ENCODE results near the gene DNAJB14.
"Not testable (repeated sequence)": the region's sequence is repeated elsewhere in the genome, so short reads cannot be mapped to it uniquely, and the experiment has no call there.

The DNAJB14 gene

DNA sequence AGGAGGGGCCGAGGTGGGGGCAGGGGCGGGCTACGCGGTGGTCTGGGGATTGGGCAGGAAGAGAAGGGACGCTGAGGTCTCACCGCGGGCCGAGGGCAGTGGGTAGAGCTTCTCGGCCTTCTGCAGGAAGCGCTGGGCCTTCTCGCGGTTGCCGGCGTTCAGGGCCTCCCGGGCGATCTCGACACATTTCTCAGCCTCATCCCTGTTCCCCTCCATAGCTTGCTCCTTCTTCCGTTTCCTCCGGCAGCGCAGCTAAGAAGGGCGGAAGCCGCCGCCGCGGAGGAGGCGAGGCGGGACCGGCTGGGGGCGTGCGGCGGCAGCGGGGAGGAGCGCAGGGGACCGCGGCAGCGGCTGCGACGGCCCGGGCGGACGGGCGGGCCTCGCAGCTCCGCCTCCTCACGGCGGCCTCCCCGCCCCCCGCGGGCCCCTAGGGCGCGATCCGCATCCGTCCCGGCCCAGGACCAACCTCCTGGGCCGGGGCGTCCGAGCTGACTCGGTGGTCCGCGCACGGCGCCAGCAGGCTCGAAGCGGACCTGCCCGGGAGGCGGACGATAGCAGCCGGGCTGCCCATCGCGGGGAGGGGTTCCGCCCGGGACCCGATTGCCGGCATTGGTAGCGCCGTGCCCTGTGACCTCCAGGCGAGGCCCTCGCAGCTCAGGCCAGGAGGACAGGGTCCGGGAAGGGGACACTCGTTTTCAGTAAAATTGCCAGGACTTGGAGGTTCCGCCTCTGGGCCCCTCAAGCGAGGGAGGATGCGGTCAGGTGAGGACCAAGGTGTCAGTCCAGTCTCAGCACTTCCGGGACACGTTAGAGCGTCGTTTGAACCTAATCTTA, at the start of gene DNAJB14:
Gene DNAJB14 (minus strand): TSS at position 263 of the 834 bp plus-strand sequence. CDS start 47 bp downstream, at position 216.
- DNase-seq: peak; percentile 14

DNA sequence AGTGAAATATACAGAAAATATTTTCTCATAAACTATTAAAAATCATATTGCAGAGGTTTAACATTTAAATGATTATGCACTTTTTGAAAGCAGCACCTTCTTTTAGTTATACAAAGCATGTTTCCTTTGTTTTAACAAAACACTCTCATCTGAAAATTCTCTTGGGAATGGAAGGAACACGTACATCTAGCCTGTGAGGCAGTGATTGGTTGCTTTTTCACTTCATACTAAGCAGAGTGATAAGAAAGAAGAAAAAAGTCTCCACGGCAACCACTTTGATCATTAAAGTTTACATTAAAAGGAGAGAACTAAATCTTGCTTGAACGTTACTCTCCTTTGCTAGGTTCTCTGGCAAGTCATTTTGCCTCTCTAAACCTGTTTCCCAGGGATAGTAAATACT, 45.3 kb upstream of the DNAJB14 start:
- no peak for DNase-seq

DNA sequence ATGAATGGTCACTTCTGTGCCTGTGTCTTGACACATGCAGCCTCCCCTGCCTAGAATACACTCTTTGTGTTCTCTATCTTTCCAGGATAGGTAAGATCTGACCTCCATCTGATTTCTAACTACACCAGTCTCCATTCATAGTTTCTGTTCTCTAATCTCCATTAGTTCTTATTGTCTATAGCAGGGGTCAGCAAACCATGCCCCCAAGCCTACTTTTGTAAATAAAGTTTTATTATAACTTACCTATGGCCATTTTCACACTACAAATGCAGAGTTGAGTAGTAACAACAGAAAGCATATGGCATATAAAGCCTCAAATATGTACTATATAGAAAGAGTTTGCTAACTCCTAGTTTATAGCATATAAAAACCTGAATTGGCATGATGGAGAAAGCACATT, 41.3 kb upstream of the DNAJB14 start:
- DNase-seq: no peak

DNA sequence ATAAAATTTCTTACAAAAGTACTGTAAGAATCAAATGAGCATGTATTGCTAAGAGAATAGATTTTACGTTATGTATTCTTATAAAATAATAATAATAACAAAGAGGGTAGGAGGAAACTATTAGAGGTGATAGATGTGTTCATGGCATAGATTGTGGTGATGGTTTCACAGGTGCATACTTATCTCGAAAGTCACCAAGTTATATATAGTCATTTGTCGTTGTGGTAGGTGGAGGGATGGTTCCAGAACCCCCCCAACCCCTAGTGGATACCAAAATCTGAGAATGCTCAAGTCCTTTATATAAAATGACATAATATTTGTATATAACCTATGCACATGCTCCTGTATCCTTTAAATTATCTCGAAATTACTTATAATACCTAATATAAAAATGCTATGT, 40.4 kb upstream of the DNAJB14 start:
- no peak for DNase-seq

DNA sequence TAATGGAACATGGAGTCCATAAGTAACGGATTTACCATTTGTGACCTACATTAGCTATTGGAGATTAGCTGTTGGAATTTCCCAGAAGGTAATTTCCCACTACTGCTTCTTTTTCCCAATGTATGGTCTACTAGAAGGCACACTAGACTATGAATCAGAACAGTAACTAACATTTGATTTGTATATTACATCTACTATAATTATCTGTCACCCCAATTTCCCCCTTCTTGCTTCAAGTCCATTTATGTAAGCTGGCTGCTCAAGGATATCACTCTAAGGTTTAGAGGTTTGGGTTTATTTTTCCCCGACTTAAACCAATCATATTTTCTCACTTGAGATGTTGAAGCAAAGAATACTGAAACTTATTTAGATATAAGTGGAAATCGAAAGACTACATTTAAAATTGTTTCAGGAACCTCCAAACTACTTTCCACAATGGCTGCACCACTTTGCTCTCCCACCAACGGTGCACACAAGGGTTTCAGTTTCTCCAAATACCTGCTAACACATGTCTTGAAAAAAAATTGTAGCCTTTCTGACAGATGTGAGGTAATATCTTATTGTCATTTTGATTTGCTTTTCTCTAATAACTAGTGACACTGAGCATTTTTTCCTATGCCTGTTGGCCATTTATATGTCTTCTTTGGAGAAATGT, 37.0 kb upstream of the DNAJB14 start:
- no peak for DNase-seq

DNA sequence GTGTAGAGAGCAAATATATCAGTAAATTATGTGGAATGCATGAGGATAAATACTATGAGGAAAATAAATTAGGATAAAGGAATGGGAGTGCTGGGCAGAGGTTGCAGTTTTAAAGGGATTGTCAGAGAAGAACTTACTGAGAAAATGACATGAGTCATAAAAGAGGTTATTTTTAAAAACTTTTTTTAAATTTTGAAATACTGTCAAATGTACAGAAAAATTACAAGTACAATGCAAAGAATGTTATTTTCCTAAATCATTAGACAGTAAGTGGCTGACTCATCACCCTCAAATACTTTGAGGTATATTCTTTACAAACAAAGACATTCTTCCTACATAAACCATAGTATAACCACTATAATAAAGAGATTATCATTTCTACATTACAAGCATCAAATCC, 33.5 kb upstream of the DNAJB14 start:
- no peak for DNase-seq

DNA sequence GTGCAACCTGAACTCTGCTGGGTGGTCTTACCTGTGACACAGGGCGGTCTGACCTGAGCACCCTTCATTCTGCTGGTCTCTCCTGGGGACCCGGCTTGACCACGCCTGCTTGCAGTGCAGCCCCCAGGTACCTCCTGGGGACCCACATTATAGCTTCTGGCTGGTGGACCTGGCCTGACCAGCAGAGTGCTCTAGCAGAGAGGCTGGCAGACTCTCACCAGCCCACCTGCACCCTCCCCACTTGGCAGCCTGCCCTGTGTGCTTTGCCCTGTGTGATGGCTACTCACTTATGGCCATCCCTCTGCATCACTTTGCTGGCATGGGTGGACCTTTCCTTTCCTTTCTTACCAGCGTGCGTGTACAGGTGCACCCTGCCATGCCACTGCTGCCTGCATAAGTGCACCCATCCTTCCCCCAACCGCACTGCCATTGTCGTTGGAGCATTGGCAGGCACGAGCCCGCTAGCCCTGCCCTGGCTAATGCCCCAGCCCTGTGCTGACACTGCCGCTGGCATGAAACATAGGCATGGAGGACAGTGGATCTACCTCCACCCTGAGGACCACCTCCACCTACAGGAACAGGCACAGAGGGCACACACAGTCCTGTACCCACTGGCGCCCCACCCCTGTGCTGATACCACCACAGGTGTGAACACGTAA, 25.2 kb upstream of the DNAJB14 start:
- no peak for DNase-seq

DNA sequence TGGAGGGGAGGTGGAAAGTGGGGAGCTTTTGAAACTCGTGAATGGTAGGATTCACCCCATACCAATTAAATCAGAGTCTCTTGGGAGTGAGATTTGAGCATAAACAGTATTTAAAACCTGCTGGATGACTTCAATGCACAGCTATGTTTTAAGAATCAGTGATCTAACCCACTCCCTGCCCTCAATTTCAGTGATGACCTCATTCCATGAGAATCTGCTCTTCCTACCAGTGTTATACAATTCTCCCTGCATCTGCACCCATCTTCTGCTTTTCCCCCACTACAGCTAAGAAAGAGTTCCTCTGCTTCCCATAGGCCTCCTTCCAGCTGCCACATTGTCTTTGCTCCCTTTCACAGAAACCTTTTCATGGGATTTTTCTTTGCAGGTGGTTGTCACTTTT, 21.9 kb upstream of the DNAJB14 start:
- no peak for DNase-seq

DNA sequence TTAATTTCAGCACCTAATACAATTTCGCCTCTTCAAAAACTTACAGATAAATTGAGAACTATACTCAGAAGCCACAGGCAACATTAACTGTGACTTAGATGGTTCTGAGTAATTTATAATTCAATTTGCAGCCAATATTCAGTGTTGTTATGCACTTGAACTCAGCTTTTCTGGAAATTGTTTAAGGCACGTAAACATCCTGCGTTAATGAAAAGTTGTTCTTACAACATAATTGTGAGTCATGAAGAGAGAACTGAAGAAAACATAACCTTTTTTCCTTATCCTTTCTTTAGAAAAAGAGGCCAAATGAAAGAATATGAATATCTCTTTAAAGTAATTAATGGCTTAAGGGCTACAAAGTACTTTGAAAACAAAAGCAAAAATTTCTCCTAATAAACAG, 20.3 kb upstream of the DNAJB14 start:
- no peak for DNase-seq

DNA sequence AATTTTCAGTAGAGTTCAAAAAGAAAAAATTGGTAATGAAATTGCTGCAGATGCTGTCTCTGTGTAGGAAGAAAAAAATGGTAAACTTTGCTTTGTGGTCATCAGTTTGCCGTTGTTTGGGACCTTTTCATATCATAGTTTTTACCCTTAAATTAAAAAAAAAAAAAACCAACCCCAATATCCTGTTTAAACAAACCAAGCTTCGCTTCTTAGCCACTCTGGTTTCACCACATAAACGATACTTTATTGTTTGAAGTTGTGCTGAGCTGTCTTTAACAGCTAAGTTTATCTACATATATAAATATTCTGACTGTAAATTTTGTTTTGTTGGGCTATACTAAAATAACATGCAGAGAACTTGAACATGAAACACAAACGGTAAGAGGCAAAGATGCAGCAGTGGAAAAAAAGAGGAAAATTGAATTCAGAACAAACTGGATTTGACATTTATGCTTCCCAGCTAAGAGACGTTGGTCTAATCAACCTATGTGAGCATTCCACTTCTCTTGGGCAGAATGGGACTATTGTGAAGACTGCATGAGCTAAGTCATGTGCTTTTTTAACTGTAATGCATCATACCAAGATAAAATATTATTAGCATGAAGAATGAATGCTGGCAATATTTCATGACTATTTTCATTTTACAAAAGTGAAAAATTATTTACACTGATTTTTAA, 19.4 kb upstream of the DNAJB14 start:
- DNase-seq: no peak

DNA sequence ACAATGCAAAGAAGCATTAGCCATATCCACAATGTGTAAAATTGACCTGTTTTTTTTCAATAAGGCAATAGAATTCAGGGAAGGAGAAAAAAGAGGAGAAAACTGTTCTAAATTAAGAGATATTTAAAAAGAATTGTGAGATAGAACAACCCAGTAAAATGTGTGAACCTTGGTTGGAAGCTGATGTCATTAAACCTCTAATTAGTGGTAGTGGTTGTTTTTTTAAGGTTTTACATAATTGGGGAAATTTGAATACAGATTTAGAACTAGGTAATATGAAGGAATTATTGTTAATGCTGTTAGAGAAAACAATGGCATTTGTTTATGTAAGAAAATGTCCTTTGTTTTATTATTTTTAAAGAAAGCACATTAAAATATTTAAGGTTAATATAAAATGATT, 18.8 kb upstream of the DNAJB14 start:
- DNase-seq: no peak

DNA sequence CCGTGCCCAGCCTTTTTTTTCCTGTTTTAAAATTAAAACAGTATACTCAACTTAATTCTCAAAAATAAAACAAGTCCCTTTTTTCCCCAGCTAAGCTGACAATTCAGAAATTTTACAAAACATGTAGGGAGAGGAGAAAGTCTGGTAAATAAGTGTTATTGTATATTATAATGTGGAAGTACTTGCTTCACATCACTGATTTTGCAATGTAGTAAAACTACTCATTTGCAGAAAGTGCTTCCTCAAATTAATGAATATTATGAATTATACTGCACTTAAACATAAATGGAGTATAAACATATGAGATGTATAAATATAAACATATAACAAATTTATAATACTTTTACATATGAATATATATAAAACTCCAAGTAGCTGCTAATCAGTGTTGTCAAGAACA, 15.3 kb upstream of the DNAJB14 start:
- DNase-seq: no peak

DNA sequence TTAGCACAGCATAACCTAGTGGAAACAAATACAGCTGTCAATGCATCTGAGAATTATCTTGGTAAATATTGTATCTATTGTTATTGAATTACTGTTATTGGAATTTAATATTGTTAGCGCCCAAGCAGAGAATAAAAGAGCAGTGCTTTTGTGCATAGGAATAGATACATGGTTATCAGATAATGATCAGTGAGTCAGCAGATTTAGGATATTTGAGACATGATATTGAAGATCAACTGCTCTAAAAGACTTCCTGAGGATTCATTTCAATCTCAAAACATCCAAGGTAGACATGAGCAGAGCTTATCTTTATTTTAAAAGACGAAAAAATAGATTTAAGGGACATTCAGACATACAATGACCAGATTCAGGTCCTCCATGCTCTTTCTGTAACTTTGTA, 14.2 kb upstream of the DNAJB14 start:
- no peak for DNase-seq

DNA sequence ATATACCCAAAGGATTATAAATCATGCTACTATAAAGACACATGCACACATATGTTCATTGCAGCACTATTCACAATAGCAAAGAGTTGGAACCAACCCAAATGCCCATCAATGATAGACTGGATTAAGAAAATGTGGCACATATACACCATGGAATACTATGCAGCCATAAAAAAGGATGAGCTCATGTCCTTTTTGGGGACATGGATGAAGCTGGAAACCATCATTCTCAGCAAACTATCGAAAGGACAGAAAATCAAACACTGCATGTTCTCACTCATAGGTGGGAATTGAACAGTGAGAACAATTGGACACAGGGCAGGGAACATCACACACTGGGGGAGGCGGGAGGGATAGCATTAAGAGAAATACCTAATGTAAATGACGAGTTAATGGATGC, 11.8 kb upstream of the DNAJB14 start:
- DNase-seq: not testable (repeated sequence)

DNA sequence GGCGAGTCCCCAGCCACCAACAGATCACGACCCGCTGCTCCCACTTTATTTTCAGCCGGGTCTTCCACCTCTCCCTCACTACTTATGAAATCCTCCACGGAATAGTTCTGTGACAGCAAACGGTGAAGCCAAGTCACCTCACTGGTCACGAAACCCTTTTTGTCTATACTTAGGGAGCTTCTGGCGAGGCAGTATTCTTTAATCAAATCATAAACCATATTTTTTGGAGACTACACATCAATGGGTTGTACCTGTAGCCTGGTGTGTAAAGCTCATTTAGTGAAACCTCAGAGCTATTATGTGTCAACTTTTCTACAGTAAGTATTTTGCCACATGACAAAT, 4.5 kb upstream of the DNAJB14 start:
- DNase-seq: no peak

DNA sequence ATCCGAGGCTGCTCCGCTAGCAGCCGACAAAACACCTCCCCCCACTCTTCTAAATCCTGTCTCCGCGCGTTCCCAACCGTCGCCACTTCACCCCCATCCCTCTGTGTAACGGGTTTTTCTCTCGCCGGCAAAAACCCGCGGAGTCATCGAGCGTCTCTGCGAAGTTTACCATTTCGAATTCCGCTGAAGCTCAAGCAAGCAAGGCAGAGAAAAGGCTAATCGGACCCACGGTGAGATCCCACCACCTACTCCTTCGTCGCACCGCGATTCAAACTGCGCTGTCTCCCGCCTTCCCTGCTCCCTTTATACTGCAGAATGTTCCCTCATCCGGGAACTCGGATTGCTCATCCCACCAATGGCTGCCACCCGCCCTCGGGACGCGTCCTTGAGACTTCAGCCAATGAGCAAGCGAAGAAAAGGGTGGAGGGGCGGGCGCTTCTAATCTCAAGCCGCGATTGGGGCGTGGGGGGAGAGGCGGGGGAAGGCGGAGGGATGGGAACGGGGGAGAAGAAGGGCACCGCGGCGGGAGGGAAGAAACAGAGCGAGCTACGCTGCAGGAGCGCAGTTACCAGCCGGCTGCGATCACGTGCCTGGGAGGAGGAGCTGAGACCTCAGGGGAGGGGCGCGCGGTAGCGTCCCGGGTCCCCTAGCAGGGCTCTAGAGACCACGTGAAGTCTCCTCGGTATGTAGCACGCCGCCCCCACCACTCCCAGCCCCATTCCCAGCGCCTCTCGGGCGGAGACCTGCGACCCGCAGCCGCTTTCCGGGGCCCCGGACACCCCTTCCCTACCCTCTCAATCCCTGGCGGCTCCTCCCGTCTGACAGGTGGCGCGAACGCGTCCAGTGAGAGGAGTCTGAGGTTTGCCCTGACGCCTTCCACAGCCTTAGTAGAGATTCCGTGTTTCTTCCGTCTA, 3.8 kb upstream of the DNAJB14 start, which contains the start of gene H2AZ1:
Gene H2AZ1 (minus strand): TSS at position 277 of the 914 bp plus-strand sequence. CDS start 105 bp downstream, at position 172.
- peak; percentile 84 for DNase-seq

DNA sequence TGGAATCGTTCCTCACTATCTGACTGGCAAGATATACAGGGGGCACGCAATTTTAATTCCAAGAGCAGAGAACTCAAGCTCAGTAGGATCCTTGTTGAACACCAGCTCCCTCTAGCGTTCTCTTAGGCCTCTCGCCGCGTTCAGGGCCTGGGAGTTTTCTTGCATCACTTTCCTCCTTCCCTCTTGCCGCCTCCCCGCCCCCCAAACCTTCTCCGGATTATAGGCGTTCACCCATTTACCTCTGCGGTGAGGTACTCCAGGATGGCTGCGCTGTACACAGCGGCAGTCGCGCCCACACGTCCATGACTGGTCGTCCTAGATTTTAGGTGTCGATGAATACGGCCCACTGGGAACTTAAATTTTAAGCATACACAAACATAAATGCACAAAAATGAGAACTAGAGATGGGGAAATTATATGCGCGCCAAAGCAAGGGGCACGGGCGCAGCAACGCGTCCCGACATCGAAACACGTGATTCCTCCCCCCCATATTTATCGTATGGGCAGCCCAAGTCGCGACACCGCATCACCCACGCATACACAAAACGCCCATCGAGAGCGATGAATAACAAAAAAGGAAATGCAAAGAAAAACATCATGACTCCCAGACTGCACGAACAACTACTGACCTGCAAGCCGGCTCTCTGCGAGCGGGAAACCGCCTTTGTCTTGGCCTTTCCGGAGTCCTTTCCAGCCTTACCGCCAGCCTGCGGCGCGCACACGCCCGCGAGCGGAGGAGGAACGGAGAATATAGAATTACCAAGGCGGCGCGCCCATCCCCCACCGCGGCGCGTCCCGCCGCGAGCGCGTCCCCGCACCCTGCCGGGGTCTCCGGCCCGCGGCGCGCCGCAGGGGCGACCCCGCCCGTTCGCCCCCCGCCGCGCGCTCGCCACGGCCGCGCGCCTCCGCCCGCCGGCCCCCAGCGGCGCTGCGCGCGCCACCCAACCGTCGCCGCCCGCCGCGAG, 2.9 kb upstream of the DNAJB14 start:
- peak; percentile 51 for DNase-seq

DNA sequence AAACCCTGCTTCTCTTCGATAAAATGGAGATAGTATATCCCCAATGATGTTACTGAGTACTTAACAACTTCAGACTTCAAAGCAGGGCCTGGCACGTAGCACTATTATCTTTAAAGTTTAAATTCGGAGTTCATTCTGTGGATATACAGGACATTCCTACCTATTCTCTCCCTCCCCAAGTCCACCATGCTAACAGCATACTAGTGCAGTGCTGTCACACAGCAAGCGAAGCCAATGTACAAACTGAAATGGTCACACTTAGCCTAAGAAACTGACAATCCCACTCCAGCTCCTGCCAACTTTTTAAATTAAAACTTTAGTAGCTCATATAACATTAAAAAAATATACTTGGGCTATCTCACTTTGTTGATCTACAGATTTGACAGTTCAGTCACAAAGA, 1.2 kb upstream of the DNAJB14 start:
- DNase-seq: no peak

DNA sequence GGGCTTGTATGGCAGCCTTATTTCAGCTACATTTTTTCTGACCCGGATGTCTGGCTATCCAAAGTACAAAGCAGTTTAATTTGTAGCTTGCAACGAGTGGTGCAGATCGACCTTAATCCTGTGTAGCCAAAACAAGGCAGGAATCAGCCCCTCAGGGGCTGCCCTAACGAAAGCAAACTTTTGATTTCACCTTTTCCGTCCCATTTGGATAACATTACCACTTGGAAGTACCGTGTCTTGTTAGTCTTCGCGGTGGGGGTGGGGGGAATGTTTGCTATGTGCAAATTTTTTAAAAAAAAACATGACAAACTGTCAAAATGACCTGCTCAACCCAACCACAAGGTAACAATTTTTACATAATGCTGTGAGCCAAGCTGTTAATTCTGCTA, 766 bp upstream of the DNAJB14 start:
- no peak for DNase-seq

DNA sequence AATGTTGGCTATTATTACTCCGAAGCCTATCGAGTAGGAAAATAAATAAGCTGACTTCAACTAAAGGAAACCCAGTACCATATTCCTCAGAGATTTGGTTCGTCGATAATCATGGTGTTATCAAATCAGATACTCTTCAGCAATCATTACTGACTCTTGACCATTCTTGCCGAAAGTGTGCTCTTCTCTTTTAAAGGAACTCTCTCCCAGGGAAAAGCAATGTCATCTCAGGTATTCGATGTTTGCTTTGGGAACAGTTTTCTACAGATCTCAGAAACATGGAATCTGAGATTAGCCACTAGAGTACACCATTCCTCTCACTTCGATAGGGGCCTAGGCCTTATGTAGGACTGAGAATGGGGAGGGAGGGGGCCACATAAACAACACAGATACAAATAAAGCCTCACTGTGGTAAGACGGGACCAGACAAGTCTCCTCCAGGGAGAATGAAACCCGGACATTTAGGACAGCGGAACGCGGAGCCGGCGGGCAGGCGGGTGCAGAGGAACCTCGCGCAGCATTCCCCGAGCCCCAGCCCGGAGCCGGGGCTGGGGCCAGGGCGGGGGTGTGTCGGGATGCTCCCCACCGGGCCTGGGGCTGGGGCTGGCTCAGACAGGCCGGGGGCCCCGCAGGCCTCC, 581 bp downstream of the DNAJB14 start:
- no peak for DNase-seq

All from NCI-H2081 treated with DMSO at 0.1 percent for 48 hours (cell line).